Measurements from ENCODE around the gene NOL3. TPM values are rescaled to one million over a fixed set of nuclear protein-coding genes. Genes with fewer than 3 reads are reported as not detected.

NOL3 gene
- total RNA-seq, 1 experiment from 2014 or later = 68.0 TPM

GRCh38 chr16:67194260-67194659, 23.9 kb downstream of the NOL3 start:
- Histone ChIP-seq H3K27me3 (ENCODE audit: insufficient read depth, low read depth) (no peaks in the 10 kb centered on the region), H3K27ac (no peak overlapping the region), H4K20me1 (ENCODE audit: insufficient read depth) (peaks cover 16% of the 10 kb centered on the region), H3K79me2 (ENCODE audit: low read depth) (peaks cover 36% of the 10 kb centered on the region), H3K4me2 (peak overlapping the region; percentile 96), H3K9me3 (ENCODE audit: insufficient read depth, low read depth) (no peaks in the 10 kb centered on the region), H3K9me2 (ENCODE audit: insufficient read depth) (no peaks in the 10 kb centered on the region), H3K4me1 (replicated peaks; ENCODE audit: insufficient read depth) (peaks cover 52% of the 10 kb centered on the region), H3K4me3 (no peak overlapping the region), H2AFZ (no peak overlapping the region), H3F3A (ENCODE audit: insufficient read depth, low read depth) (peaks cover 57% of the 10 kb centered on the region), H3K36me3 (ENCODE audit: low read depth) (peaks cover 25% of the 10 kb centered on the region; the same call in 1 of the 2 replicates)
- POLR2A ChIA-PET (ENCODE audit: unreplicated experiment) = no interaction called here
- DNase-seq = no peak
- no peak for TF ChIP-seq EZH2 (IDR thresholded peaks at IDR 0.05; ENCODE audit: low read depth)
- TF ChIP-seq CTCF (conservative IDR thresholded peaks at IDR 0.05) = no peak
- intact Hi-C loops (cut with micrococcal nuclease; ENCODE audit: unreplicated experiment) = loop anchor here (10.0 kb wide), 2 partner anchors 201 to 271 kb away; partner anchors contain the start of gene TPPP3
- CTCF ChIA-PET = no interaction called here
- no TSS peak for BruUV-seq (replicated peaks)

GRCh38 chr16:67195676-67196075, 25.3 kb downstream of the NOL3 start:
- Histone ChIP-seq H3K9me3 (ENCODE audit: insufficient read depth, low read depth) (no peaks in the 10 kb centered on the region), H3K27ac (no peak overlapping the region), H3K9me2 (ENCODE audit: insufficient read depth) (no peaks in the 10 kb centered on the region), H3K4me1 (replicated peaks; ENCODE audit: insufficient read depth) (peaks cover 60% of the 10 kb centered on the region), H4K20me1 (ENCODE audit: insufficient read depth) (peaks cover 16% of the 10 kb centered on the region), H3K36me3 (ENCODE audit: low read depth) (peaks cover 25% of the 10 kb centered on the region; the same call in 1 of the 2 replicates), H3K27me3 (ENCODE audit: insufficient read depth, low read depth) (no peaks in the 10 kb centered on the region), H3F3A (ENCODE audit: insufficient read depth, low read depth) (peaks cover 57% of the 10 kb centered on the region), H3K4me2 (no peak overlapping the region), H2AFZ (no peak overlapping the region), H3K4me3 (no peak overlapping the region), H3K79me2 (ENCODE audit: low read depth) (peaks cover 43% of the 10 kb centered on the region)
- CTCF ChIA-PET = no interaction called here
- intact Hi-C loops (cut with micrococcal nuclease; ENCODE audit: unreplicated experiment) = loop anchor here (10.0 kb wide), 2 partner anchors 199 to 269 kb away; partner anchors contain the start of gene TPPP3
- no peak for TF ChIP-seq EZH2 (IDR thresholded peaks at IDR 0.05; ENCODE audit: low read depth)
- POLR2A ChIA-PET (ENCODE audit: unreplicated experiment) = no interaction called here
- DNase-seq = peak in 1 of 2 experiments; percentile 20
- no TSS peak for BruUV-seq (replicated peaks)

- no peak for TF ChIP-seq EZH2 (IDR thresholded peaks at IDR 0.05; ENCODE audit: low read depth)
- TF ChIP-seq CTCF (conservative IDR thresholded peaks at IDR 0.05) = no peak
- Histone ChIP-seq H3K4me1 (replicated peaks; ENCODE audit: insufficient read depth) (peaks cover 54% of the 10 kb centered on the region), H3K27ac (no peak overlapping the region; the same call in 1 of the 2 replicates), H4K20me1 (ENCODE audit: insufficient read depth) (peaks cover 20% of the 10 kb centered on the region), H2AFZ (no peak overlapping the region), H3K4me3 (no peak overlapping the region), H3K79me2 (ENCODE audit: low read depth) (peaks cover 52% of the 10 kb centered on the region), H3K27me3 (ENCODE audit: insufficient read depth, low read depth) (no peaks in the 10 kb centered on the region), H3K9me2 (ENCODE audit: insufficient read depth) (no peaks in the 10 kb centered on the region), H3K36me3 (ENCODE audit: low read depth) (peaks cover 25% of the 10 kb centered on the region; the same call in 1 of the 2 replicates), H3K9me3 (ENCODE audit: insufficient read depth, low read depth) (no peaks in the 10 kb centered on the region), H3F3A (ENCODE audit: insufficient read depth, low read depth) (peaks cover 57% of the 10 kb centered on the region), H3K4me2 (no peak overlapping the region; the same call in 1 of the 2 replicates)
- BruUV-seq (replicated peaks) = no TSS peak
- intact Hi-C loops (cut with micrococcal nuclease; ENCODE audit: unreplicated experiment) = loop anchor here (10.0 kb wide), 2 partner anchors 198 to 268 kb away; partner anchors contain the start of gene TPPP3
- POLR2A ChIA-PET (ENCODE audit: unreplicated experiment) = no interaction called here
- DNase-seq = peak in 1 of 2 experiments; percentile 43
- CTCF ChIA-PET = interaction anchor here (0.6 to 0.7 kb wide), 2 partner anchors 50 to 268 kb away, joined by 3 to 9 read pairs; partner anchors contain the start of gene FHOD1
Observed at GRCh38 chr16:67196881-67197280, 26.5 kb downstream of the NOL3 start.

Measured in PC-9 (cell line).